H1 (cell line): ENCODE results near the gene TRAPPC11. TPM values are rescaled to one million over a fixed set of nuclear protein-coding genes. Genes with fewer than 3 reads are reported as not detected.

Experiments used
- CTCF ChIA-PET: fragments of 300-600 bp; sonication (Branson Sonifier 250); formaldehyde crosslinking; loops from one replicate; lab custom pipeline; 2021; ENCODE audit not compliant: partially characterized antibody; lab: Charles Lee
- POLR2A ChIA-PET: fragments of 300-600 bp; sonication (Branson Sonifier 250); formaldehyde crosslinking; loops from one replicate; lab custom pipeline; 2021; ENCODE audit warnings: inconsistent platforms; ENCODE audit not compliant: partially characterized antibody; lab: Charles Lee
- DNase-seq, 2 experiments: peaks; one replicate each; pipeline versions ENCODE4 v3.0.0 to v3.0.0-alpha.2; 2010 to 2022; ENCODE audit warnings: low spot score in 2 of 2, low read depth in 1 of 2, mixed read lengths in 1 of 2
- FAIRE-seq: peaks from 2 replicates; lab custom pipeline; 2011; peaks lifted over from hg19 to GRCh38; lab: Jason Lieb, UNC
- H2AFZ ChIP-seq: 2 replicates; pipeline ENCODE4 v1.8.1; 2012; ENCODE audit warnings: low read length, inconsistent platforms
- H2AK5ac ChIP-seq: 2 replicates; pipeline ENCODE4 v1.6.1; 2013; ENCODE audit warnings: low read depth, low read length
- H2BK120ac ChIP-seq: replicated peaks from 2 replicates; pipeline ENCODE3; 2013; ENCODE audit warnings: low read depth, low read length, inconsistent platforms
- H2BK12ac ChIP-seq: 2 replicates; pipeline ENCODE4 v1.6.1; 2013; ENCODE audit warnings: low read depth, low read length
- H2BK15ac ChIP-seq: 2 replicates; pipeline ENCODE4 v1.6.1; 2013; ENCODE audit warnings: low read length
- H2BK20ac ChIP-seq: 2 replicates; pipeline ENCODE4 v1.6.1; 2013; ENCODE audit warnings: low read length
- H2BK5ac ChIP-seq: 2 replicates; pipeline ENCODE4 v1.6.1; 2013; ENCODE audit warnings: low read depth, low read length
- H3K14ac ChIP-seq: 2 replicates; pipeline ENCODE4 v1.6.1; 2013; ENCODE audit warnings: inconsistent platforms; ENCODE audit not compliant: insufficient read length
- H3K18ac ChIP-seq: 2 replicates; pipeline ENCODE4 v1.6.1; 2013; ENCODE audit warnings: low read length; ENCODE audit errors: extremely low read depth
- H3K23ac ChIP-seq: 2 replicates; pipeline ENCODE4 v1.6.1; 2013; ENCODE audit warnings: inconsistent platforms; ENCODE audit not compliant: insufficient read length
- H3K23me2 ChIP-seq: 2 replicates; pipeline ENCODE4 v1.6.1; 2013; ENCODE audit warnings: low read depth, low read length
- H3K27ac ChIP-seq: 2 replicates; pipeline ENCODE4 v1.6.1; 2011; ENCODE audit warnings: low read depth, low read length, inconsistent platforms
- H3K27me3 ChIP-seq, 4 experiments: replicated peaks in 1 of 4; 1 replicate in 1 of 4; 2 replicates in 3 of 4; pipeline versions ENCODE4 v1.6.1 to v1.8.1; 2011 to 2013; ENCODE audit warnings: low read length in 3 of 4, mild to moderate bottlenecking in 3 of 4, inconsistent platforms in 2 of 4, mixed read lengths in 2 of 4, moderate library complexity in 1 of 4; ENCODE audit not compliant: control insufficient read depth in 3 of 4, insufficient read depth in 3 of 4; ENCODE audit errors: extremely low read depth in 1 of 4
- H3K36me3 ChIP-seq, 4 experiments: 2 replicates each; pipeline versions ENCODE4 v1.6.1 to v1.8.1; 2011 to 2013; ENCODE audit warnings: mild to moderate bottlenecking in 4 of 4, low read length in 3 of 4, moderate library complexity in 2 of 4, control low read depth in 1 of 4, inconsistent platforms in 1 of 4; ENCODE audit not compliant: insufficient read depth in 4 of 4, control insufficient read depth in 2 of 4
- H3K4ac ChIP-seq: replicated peaks from 2 replicates; pipeline ENCODE3; 2013; ENCODE audit warnings: low read length, low read depth, mixed read lengths, inconsistent platforms; ENCODE audit not compliant: insufficient read length
- H3K4me1 ChIP-seq, 4 experiments: replicated peaks in 1 of 4; 1 replicate in 1 of 4; 2 replicates in 3 of 4; pipeline versions ENCODE4 v1.6.1 to v1.8.1; 2011 to 2013; ENCODE audit warnings: low read length in 3 of 4, inconsistent platforms in 2 of 4, mixed read lengths in 1 of 4; ENCODE audit not compliant: insufficient read depth in 4 of 4, control insufficient read depth in 3 of 4
- H3K4me2 ChIP-seq, 2 experiments: 2 replicates each; pipeline versions ENCODE4 v1.6.1 to v1.8.1; 2011 to 2013; ENCODE audit warnings: low read depth in 2 of 2, low read length in 2 of 2, control low read depth in 1 of 2, inconsistent platforms in 1 of 2, mild to moderate bottlenecking in 1 of 2; ENCODE audit not compliant: insufficient read depth in 1 of 2
- H3K4me3 ChIP-seq, 4 experiments: fragments of 200-600, 300-600 bp in 1 of 4; sonication (generic), shearing (Covaris generic), sonication (Bioruptor Twin) in 1 of 4; 2 replicates each; pipeline versions ENCODE4 v1.5.1 to v1.8.1; 2011 to 2016; ENCODE audit warnings: low read length in 4 of 4, low read depth in 3 of 4, control low read depth in 2 of 4, inconsistent platforms in 2 of 4, mild to moderate bottlenecking in 2 of 4, mixed read lengths in 1 of 4, moderate library complexity in 1 of 4; ENCODE audit not compliant: insufficient read depth in 2 of 4; ENCODE audit errors: extremely low read depth in 1 of 4
- H3K56ac ChIP-seq: replicated peaks from 2 replicates; pipeline ENCODE3; 2013; ENCODE audit warnings: low read depth, mild to moderate bottlenecking, mixed read lengths, low read length, inconsistent platforms; ENCODE audit not compliant: insufficient read length
- H3K79me1 ChIP-seq: 2 replicates; pipeline ENCODE4 v1.6.1; 2013; ENCODE audit warnings: low read depth, low read length, control low read depth
- H3K79me2 ChIP-seq, 2 experiments: 2 replicates each; pipeline versions ENCODE4 v1.6.1 to v1.8.1; 2012 to 2013; ENCODE audit warnings: low read length in 2 of 2, mild to moderate bottlenecking in 2 of 2, inconsistent platforms in 1 of 2; ENCODE audit not compliant: insufficient read depth in 2 of 2, control insufficient read depth in 1 of 2
- H3K9ac ChIP-seq, 4 experiments: replicated peaks in 1 of 4; 1 replicate in 1 of 4; 2 replicates in 3 of 4; pipeline versions ENCODE4 v1.6.1 to v1.8.1; 2011 to 2013; ENCODE audit warnings: low read depth in 3 of 4, low read length in 3 of 4, control low read depth in 2 of 4, mild to moderate bottlenecking in 2 of 4, moderate library complexity in 2 of 4, inconsistent platforms in 1 of 4; ENCODE audit errors: extremely low read depth in 1 of 4
- H3K9me3 ChIP-seq, 2 experiments: 2 replicates each; pipeline versions ENCODE4 v1.6.1 to v1.8.1; 2012 to 2013; ENCODE audit warnings: mild to moderate bottlenecking in 2 of 2, moderate library complexity in 2 of 2, control low read depth in 1 of 2, inconsistent platforms in 1 of 2, low read depth in 1 of 2, low read length in 1 of 2, mixed read lengths in 1 of 2; ENCODE audit not compliant: insufficient read depth in 2 of 2
- H4K20me1 ChIP-seq, 2 experiments: replicated peaks in 1 of 2; 2 replicates each; pipeline versions ENCODE3 to v1.8.1; 2011 to 2013; ENCODE audit warnings: inconsistent platforms in 2 of 2, low read length in 2 of 2, mild to moderate bottlenecking in 1 of 2; ENCODE audit not compliant: insufficient read depth in 2 of 2, control insufficient read depth in 1 of 2
- H4K5ac ChIP-seq: 2 replicates; pipeline ENCODE4 v1.6.1; 2013; ENCODE audit warnings: low read length, low read depth, mixed read lengths, inconsistent platforms; ENCODE audit not compliant: insufficient read length
- H4K8ac ChIP-seq: 2 replicates; pipeline ENCODE4 v1.8.0; 2013; ENCODE audit warnings: mild to moderate bottlenecking, moderate library complexity, low read length, inconsistent platforms; ENCODE audit not compliant: insufficient read depth; ENCODE audit errors: extremely low read depth
- H4K91ac ChIP-seq: replicated peaks from 2 replicates; pipeline ENCODE3; 2013; ENCODE audit warnings: low read length, mixed read lengths, inconsistent platforms; ENCODE audit not compliant: insufficient read length
- ATF2 ChIP-seq: IDR thresholded peaks from 2 replicates; pipeline ENCODE4 v1.6.1; 2012; ENCODE audit warnings: low read length, inconsistent platforms
- BACH1 ChIP-seq: IDR thresholded peaks from 2 replicates; pipeline ENCODE4 v1.6.1; 2012; ENCODE audit warnings: low read length, improper control_type of control experiment
- CHD1 ChIP-seq: IDR thresholded peaks from 2 replicates; pipeline ENCODE4 v1.6.1; 2012; ENCODE audit warnings: low read depth, low read length, improper control_type of control experiment
- CTBP2 ChIP-seq: IDR thresholded peaks from 2 replicates; pipeline ENCODE4 v1.7.0; 2011; ENCODE audit warnings: borderline replicate concordance, mild to moderate bottlenecking, moderate library complexity, mixed read lengths, low read length; ENCODE audit not compliant: insufficient read depth, insufficient read length
- CTCF ChIP-seq, 3 experiments: IDR thresholded peaks; 1 replicate in 2 of 3; 2 replicates in 1 of 3; pipeline versions ENCODE4 v1.5.1 to v1.6.1; 2011; ENCODE audit warnings: low read length in 3 of 3, mild to moderate bottlenecking in 3 of 3, inconsistent platforms in 2 of 3, low read depth in 1 of 3, moderate library complexity in 1 of 3; ENCODE audit not compliant: insufficient read depth in 1 of 3; ENCODE audit errors: control extremely low read depth in 1 of 3
- E2F6 ChIP-seq: IDR thresholded peaks from 2 replicates; pipeline ENCODE4 v1.6.1; 2012; ENCODE audit warnings: inconsistent platforms
- RXRA ChIP-seq: IDR thresholded peaks from 2 replicates; pipeline ENCODE4 v1.6.1; 2011; ENCODE audit warnings: low read depth, mild to moderate bottlenecking, low read length, moderate library complexity; ENCODE audit not compliant: insufficient read depth
- SRF ChIP-seq: IDR thresholded peaks from 2 replicates; pipeline ENCODE4 v1.6.1; 2011; ENCODE audit warnings: mild to moderate bottlenecking, low read depth, low read length, moderate library complexity
- WGBS, 2 experiments: shearing (Covaris generic) in 1 of 2; methylation state at CpG; one replicate each; pipeline versions ENCODE4 v1.1.6 to v1.1.7; 2013 to 2015; ENCODE audit warnings: low lambda C conversion rate in 2 of 2, mixed read lengths in 2 of 2, inconsistent platforms in 1 of 2, low coverage in 1 of 2, missing lambda C conversion rate in 1 of 2; ENCODE audit not compliant: insufficient replicate concordance in 2 of 2, insufficient coverage in 1 of 2, insufficient read length in 1 of 2; ENCODE audit errors: extremely low coverage in 1 of 2, missing lambda C conversion rate in 1 of 2; 5-methylcytosine and 5-hydroxymethylcytosine counted together
- polyA plus RNA-seq, 7 experiments: library from polyadenylated mRNA; depleted of rRNA in 3 of 7; stranded (reverse) in 5 of 7; unstranded in 2 of 7; fragments of >200 nt in 5 of 7; fragments of 200-250 nt in 2 of 7; gene quantifications; 1 replicate in 5 of 7; 2 replicates in 1 of 7; 4 replicates in 1 of 7; pipeline versions ENCODE4 v1.2.1 to v1.2.3, GENCODE V29; 2011 to 2013; ENCODE audit warnings: missing spikeins in 2 of 7, mixed read lengths in 2 of 7
- total RNA-seq: library from RNA; stranded (reverse); fragmentation: NEBNext Ultra II Directional; extraction: Animal tissue kit (Norgen Biotek cat#: 25700); gene quantifications from 2 replicates; pipeline ENCODE4 v1.2.1, GENCODE V29; 2021

TRAPPC11 gene
- total and polyA plus RNA-seq, 2 of the 8 experiments (the other 6 are each of a cell fraction or from before 2014, with no cell fraction given): 19.2 to 25.9 TPM

GRCh38 chr4:183700407-183700806, 41.3 kb downstream of the TRAPPC11 start:
- no peaks in the 10 kb centered on the region for H3K23me2 ChIP-seq
- peaks cover 2 to 72% (median 27%) of the 10 kb centered on the region in 4 experiments; a peak in 6 of 8 replicates for H3K36me3 ChIP-seq
- no peak overlapping the region for H3K14ac ChIP-seq
- FAIRE-seq (no peak), DNase-seq (no peak)
- H3K79me1 ChIP-seq: no peaks in the 10 kb centered on the region; the same call in 1 of the 2 replicates
- WGBS, 2 experiments: 90% methylated on average over 4 of the region's 4 CpGs; no CpG with 5 or more reads in 1 of the 2 experiments
- H3K4me3 ChIP-seq: no peak overlapping the region
- H3K79me2 ChIP-seq: no peaks in the 10 kb centered on the region
- H3K4me2 ChIP-seq: no peak overlapping the region
- H3K27ac ChIP-seq: no peak overlapping the region
- ChIA-PET POLR2A (no interaction called here), CTCF (interaction anchor here (1.1 kb wide), 1 partner anchor 59 kb away, joined by 3 read pairs; no protein-coding TSS in a partner anchor)
- no peaks in the 10 kb centered on the region for H3K27me3 ChIP-seq
- no peak overlapping the region for H4K5ac ChIP-seq
- H3K4ac ChIP-seq: no peak overlapping the region
- H4K91ac ChIP-seq: no peak overlapping the region
- H3K4me1 ChIP-seq: no peaks in the 10 kb centered on the region
- H2BK15ac ChIP-seq: no peak overlapping the region
- no peak overlapping the region for H2BK120ac ChIP-seq
- no peak overlapping the region for H2BK12ac ChIP-seq
- H2BK5ac ChIP-seq: no peak overlapping the region
- no peak overlapping the region for H4K8ac ChIP-seq
- no peak overlapping the region for H3K56ac ChIP-seq
- no peaks in the 10 kb centered on the region for H3K9me3 ChIP-seq
- H2AFZ ChIP-seq: no peak overlapping the region
- peaks cover 0 to 2% of the 10 kb centered on the region in 2 experiments for H4K20me1 ChIP-seq
- H2AK5ac ChIP-seq: no peak overlapping the region
- no peak overlapping the region for H2BK20ac ChIP-seq
- no peak overlapping the region for H3K23ac ChIP-seq
- H3K18ac ChIP-seq: no peak overlapping the region
- H3K9ac ChIP-seq: no peak overlapping the region
- TF ChIP-seq CHD1 (no peak), CTCF (IDR thresholded peaks at IDR 0.05; ENCODE audit: control extremely low read depth in 1 of 3, insufficient read depth in 1 of 3, low read depth in 1 of 3, low read length in 3 of 3) (no peak), BACH1 (no peak), RXRA (no peak), E2F6 (no peak), CTBP2 (no peak), ATF2 (no peak), SRF (no peak)
